Aorta (tissue), 5 donors: ENCODE measurements around the gene HIBCH. TPM values are rescaled to one million over a fixed set of nuclear protein-coding genes. Genes with fewer than 3 reads are reported as not detected.
"Not testable (repeated sequence)": the region's sequence is repeated elsewhere in the genome, so short reads cannot be mapped to it uniquely, and the experiment has no call there.

Source experiments
- ATAC-seq: fragments of 200-7000 bp; cut with Tn5 transposase; one replicate; pipeline ENCODE4 v1.9.1; 2022; ENCODE audit warnings: moderate library complexity; ENCODE audit not compliant: low FRiP score
- DNase-seq, 2 donors: peaks; one replicate each; pipeline ENCODE4 v3.0.0-alpha.2; 2020
- H3K27ac ChIP-seq, 2 donors: one replicate each; pipeline ENCODE4 v1.5.1; 2013; ENCODE audit warnings: low read length in 2 of 2, mild to moderate bottlenecking in 2 of 2, moderate library complexity in 2 of 2, control low read depth in 1 of 2, inconsistent platforms in 1 of 2, low read depth in 1 of 2
- H3K27me3 ChIP-seq, 2 donors: one replicate each; pipeline ENCODE4 v1.6.1; 2013; ENCODE audit warnings: control low read depth in 1 of 2, low read length in 1 of 2, mild to moderate bottlenecking in 1 of 2, moderate library complexity in 1 of 2; ENCODE audit not compliant: insufficient read depth in 2 of 2, control insufficient read depth in 1 of 2
- H3K36me3 ChIP-seq, 2 donors: one replicate each; pipeline ENCODE4 v1.6.1; 2013; ENCODE audit warnings: control low read depth in 1 of 2, low read length in 1 of 2, mild to moderate bottlenecking in 1 of 2; ENCODE audit not compliant: insufficient read depth in 2 of 2, control insufficient read depth in 1 of 2
- H3K4me1 ChIP-seq, 2 donors: one replicate each; pipeline ENCODE4 v1.6.1; 2013; ENCODE audit warnings: low read length in 2 of 2, control low read depth in 1 of 2, mild to moderate bottlenecking in 1 of 2, moderate library complexity in 1 of 2; ENCODE audit not compliant: insufficient read depth in 2 of 2, control insufficient read depth in 1 of 2
- H3K4me3 ChIP-seq, 2 donors: one replicate each; pipeline ENCODE4 v1.5.1; 2013; ENCODE audit warnings: low read length in 2 of 2, control low read depth in 1 of 2, mild to moderate bottlenecking in 1 of 2
- H3K9me3 ChIP-seq: one replicate; pipeline ENCODE4 v1.6.1; 2013; ENCODE audit warnings: mild to moderate bottlenecking, low read length; ENCODE audit not compliant: control insufficient read depth
- whole genome bisulfite sequencing, 2 donors: extraction: QIAGEN DNeasy Blood & Tissue Kit; methylation state at CpG; one replicate each; pipeline ENCODE4 v1.1.7; 2013; 5-methylcytosine and 5-hydroxymethylcytosine counted together
- intact Hi-C, 2 donors: fragments of 100-400 bp; cut with DNase I; formaldehyde crosslinking; loops; one replicate each; pipeline versions ENCODE4 v1.14.2 to v1.15.0; 2022
- polyA plus RNA-seq, 2 donors: library from polyadenylated mRNA; stranded (reverse); fragments of 200-250 nt; gene quantifications; one replicate each; pipeline ENCODE4 v1.2.3, GENCODE V29; 2013
- total RNA-seq, 2 donors: library from RNA; stranded (reverse); fragmentation: NEBNext Ultra II Directional; extraction: Animal tissue kit (Norgen Biotek cat#: 25700); gene quantifications; one replicate each; pipeline ENCODE4 v1.2.1, GENCODE V29; 2021
- donor health status: healthy with polysubstance abuse.
- donor health status: Bipolar disorder and iron deficiency.
- donor health status: DM: no; HTN: no; CAD: no.
- donor health status: DM: no; HTN: no; CAD: no.
- donor health status: DM: yes; HTN: yes; CAD: no.

Gene HIBCH
- total and polyA plus RNA-seq, 4 donors, result 28.9 to 51.5 (median 42.3) TPM

DNA sequence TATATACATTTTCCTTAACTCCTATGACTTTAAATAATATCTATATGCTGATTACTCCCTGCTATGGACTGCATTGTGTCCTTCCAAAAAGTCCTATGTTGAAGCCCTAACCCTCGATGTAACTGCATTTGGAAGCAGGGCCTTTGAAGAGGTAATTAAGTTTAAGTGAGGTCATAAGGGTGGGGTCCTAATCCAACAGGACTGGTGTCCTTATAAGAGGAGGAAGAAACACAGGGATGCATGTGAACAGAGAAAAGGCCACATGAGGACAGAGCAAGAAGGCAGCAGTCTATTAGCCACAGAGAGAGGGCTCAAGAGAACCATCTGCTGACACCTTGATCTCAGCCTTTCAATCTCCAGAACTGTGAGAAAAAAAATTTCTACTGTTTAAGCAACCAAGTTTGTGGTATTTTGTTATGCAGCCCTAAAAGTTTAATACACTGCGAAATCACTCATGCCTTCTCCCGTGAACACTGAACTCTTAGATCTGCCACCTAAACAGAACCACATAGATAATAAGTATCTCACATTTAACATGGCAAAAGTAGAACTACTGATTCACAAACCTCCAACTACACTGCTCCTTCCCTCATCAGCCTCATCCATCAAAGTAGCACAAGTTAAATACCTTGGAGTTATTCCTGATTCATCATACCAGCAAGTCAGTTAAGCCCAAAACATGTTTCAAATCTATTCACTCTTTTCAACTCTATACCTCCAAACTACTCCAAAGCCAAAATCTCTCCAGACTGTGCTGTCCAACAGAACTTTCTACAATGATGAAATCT lies 65.4 kb downstream of the HIBCH start:
- Histone ChIP-seq H3K27me3 (no peaks in the 10 kb centered on the region), H3K4me1 (no peaks in the 10 kb centered on the region), H3K36me3 (peaks cover 8 to 10% of the 10 kb centered on the region in 2 donors), H3K4me3 (no peak overlapping the region), H3K27ac (no peak overlapping the region), H3K9me3 (no peaks in the 10 kb centered on the region)
- DNase-seq (no peak), ATAC-seq (no peak)
- intact Hi-C loops, result no loop called here
- WGBS, 2 donors, result 94 to 98% methylated on average over 3 of the region's 3 CpGs

- Histone ChIP-seq H3K9me3 (no peaks in the 10 kb centered on the region), H3K36me3 (peaks cover 4 to 15% of the 10 kb centered on the region in 2 donors), H3K27ac (no peak overlapping the region), H3K4me1 (no peaks in the 10 kb centered on the region), H3K27me3 (no peaks in the 10 kb centered on the region), H3K4me3 (no peak overlapping the region)
- 95 to 96% methylated on average over 2 of the region's 2 CpGs for WGBS, 2 donors
- DNase-seq (no peak), ATAC-seq (no peak)
- intact Hi-C loops, result no loop called here
These were observed 69.2 kb downstream of the HIBCH start for GRCh38 chr2:190250421-190250820.

- DNase-seq, result no peak
- H3K27me3 ChIP-seq, result no peaks in the 10 kb centered on the region
- H3K4me1 ChIP-seq, result no peaks in the 10 kb centered on the region
- H3K4me3 ChIP-seq, result no peak overlapping the region
- ATAC-seq, result no peak
- peaks cover 0 to 5% of the 10 kb centered on the region in 2 donors for H3K36me3 ChIP-seq
- WGBS, 2 donors, result 30 to 45% methylated on average over 2 of the region's 2 CpGs
- intact Hi-C loops, result no loop called here
- no peak overlapping the region for H3K27ac ChIP-seq
- no peaks in the 10 kb centered on the region for H3K9me3 ChIP-seq
These were observed 84.0 kb downstream of the HIBCH start for GRCh38 chr2:190235551-190236075.

GRCh38 chr2:190235101-190235500 lies 84.5 kb downstream of the HIBCH start:
- H3K27ac ChIP-seq, result no peak overlapping the region
- 84 to 90% methylated on average over 4 of the region's 4 CpGs for WGBS, 2 donors
- peaks cover 0 to 5% of the 10 kb centered on the region in 2 donors for H3K36me3 ChIP-seq
- no peaks in the 10 kb centered on the region for H3K9me3 ChIP-seq
- ATAC-seq, result no peak
- no peak overlapping the region for H3K4me3 ChIP-seq
- H3K27me3 ChIP-seq, result no peaks in the 10 kb centered on the region
- H3K4me1 ChIP-seq, result no peaks in the 10 kb centered on the region
- no peak for DNase-seq
- intact Hi-C loops, result no loop called here

DNA sequence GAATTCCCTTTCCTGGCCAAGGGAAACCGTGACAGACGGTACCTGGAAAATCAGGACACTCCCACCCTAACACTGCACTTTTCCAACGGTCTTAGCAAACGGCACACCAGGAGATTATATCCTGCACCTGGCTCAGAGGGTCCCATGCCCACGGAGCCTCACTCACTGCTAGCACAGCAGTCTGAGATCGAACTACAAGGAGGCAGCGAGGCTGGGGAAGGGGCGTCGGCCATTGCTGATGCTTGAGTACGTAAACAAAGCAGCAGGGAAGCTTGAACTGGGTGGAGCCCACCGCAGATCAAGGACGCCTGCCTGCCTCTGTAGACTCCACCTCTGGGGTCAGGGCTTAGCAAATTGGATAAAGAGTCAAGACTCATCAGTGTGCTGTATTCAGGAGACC lies 95.6 kb downstream of the HIBCH start:
- DNase-seq, ATAC-seq: not testable (repeated sequence)
- WGBS, 2 donors, result 89 to 92% methylated on average over 12 of the region's 12 CpGs

GRCh38 chr2:190222745-190223144 lies 96.9 kb downstream of the HIBCH start:
- 94 to 97% methylated on average over 2 of the region's 2 CpGs for WGBS, 2 donors
- not testable (repeated sequence) for ATAC-seq

More for the DNA sequence above, 95.6 kb downstream of the HIBCH start:
- H3K36me3 ChIP-seq, H3K27me3 ChIP-seq, intact Hi-C loops, H3K27ac ChIP-seq, H3K4me3 ChIP-seq, H3K4me1 ChIP-seq, H3K9me3 ChIP-seq: not testable (repeated sequence)

GRCh38 chr2:190221429-190221828 lies 98.2 kb downstream of the HIBCH start:
- Histone ChIP-seq H3K4me1 (no peaks in the 10 kb centered on the region), H3K27me3 (no peaks in the 10 kb centered on the region), H3K4me3 (no peak overlapping the region), H3K27ac (no peak overlapping the region), H3K9me3 (no peaks in the 10 kb centered on the region), H3K36me3 (peaks cover 3 to 5% of the 10 kb centered on the region in 2 donors)
- ATAC-seq (no peak), DNase-seq (no peak)
- 83 to 84% methylated on average over 7 of the region's 7 CpGs for WGBS, 2 donors
- intact Hi-C loops, result no loop called here

More at GRCh38 chr2:190222745-190223144, 96.9 kb downstream of the HIBCH start:
- H3K27me3 ChIP-seq, H3K36me3 ChIP-seq, H3K4me3 ChIP-seq, intact Hi-C loops, H3K4me1 ChIP-seq, H3K27ac ChIP-seq, DNase-seq, H3K9me3 ChIP-seq: not testable (repeated sequence)

DNA sequence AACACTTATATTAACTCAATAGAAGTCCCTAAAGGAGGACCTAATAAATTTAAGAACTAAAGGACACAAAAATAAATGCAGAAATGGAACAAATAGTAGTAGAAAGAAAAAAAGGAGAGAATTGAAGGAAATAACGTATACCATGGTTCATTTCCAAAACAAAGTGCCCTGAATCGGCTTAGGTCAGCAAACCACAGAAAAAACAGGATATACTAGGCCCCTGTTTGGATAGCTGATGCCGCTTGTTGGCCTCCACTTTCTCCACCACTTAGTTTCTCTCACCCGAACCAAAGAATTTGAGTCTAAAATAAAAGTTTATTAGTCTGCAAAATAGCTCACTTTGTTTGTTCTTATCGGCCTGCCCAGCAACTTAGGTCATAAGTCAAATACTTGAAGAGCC lies 100.4 kb downstream of the HIBCH start:
- no peaks in the 10 kb centered on the region for H3K27me3 ChIP-seq
- 43 to 69% methylated on average over 5 of the region's 5 CpGs for WGBS, 2 donors
- no peak for ATAC-seq
- no peak for DNase-seq
- peaks cover 0 to 2% of the 10 kb centered on the region in 2 donors for H3K4me1 ChIP-seq
- no peak overlapping the region for H3K4me3 ChIP-seq
- intact Hi-C loops, result no loop called here
- H3K27ac ChIP-seq, result no peak overlapping the region
- H3K9me3 ChIP-seq, result no peaks in the 10 kb centered on the region
- H3K36me3 ChIP-seq, result peaks cover 3 to 5% of the 10 kb centered on the region in 2 donors

DNA sequence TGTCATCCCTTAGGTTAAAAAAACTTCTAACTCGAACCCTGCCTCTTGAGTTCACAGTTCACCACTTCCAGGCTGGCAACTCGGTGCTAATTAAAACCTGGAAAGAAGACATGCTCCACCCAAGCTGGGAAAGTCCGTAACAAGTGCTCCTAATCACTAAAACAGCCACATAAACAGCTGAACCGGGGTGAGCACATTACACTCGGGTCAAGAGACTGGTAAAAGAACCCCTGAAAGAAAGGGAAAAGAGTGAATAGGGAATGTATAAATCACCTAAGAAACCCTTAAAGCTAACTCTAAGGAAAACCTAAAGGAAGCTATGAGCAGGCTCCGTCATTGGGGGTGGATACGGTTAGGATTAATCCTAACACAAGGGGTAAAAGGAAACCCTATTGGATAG lies 102.0 kb downstream of the HIBCH start:
- intact Hi-C loops, result no loop called here
- H3K36me3 ChIP-seq, result peaks cover 2 to 3% of the 10 kb centered on the region in 2 donors
- H3K9me3 ChIP-seq, result no peaks in the 10 kb centered on the region
- WGBS, 2 donors, result 89 to 91% methylated on average over 7 of the region's 7 CpGs
- H3K27me3 ChIP-seq, result no peaks in the 10 kb centered on the region
- H3K4me1 ChIP-seq, result peaks cover 6 to 9% of the 10 kb centered on the region in 2 donors
- no peak overlapping the region for H3K27ac ChIP-seq
- ATAC-seq, result no peak
- no peak overlapping the region for H3K4me3 ChIP-seq
- no peak for DNase-seq
